Hematopoietic multipotent progenitor cell treated with erythropoietin and hydrocortisone succinate and interleukin-3 and kit ligand, for 4 days (in vitro differentiated cells): ENCODE results near the gene KLHL7.
A peak's percentile ranks its signal among the peaks of the same experiment; 100 is the strongest.
"Not testable (repeated sequence)": the region's sequence is repeated elsewhere in the genome, so short reads cannot be mapped to it uniquely, and the experiment has no call there.

Experiments used
- DNase-seq: peaks from one replicate; pipeline ENCODE4 v3.0.0-alpha.2; 2015

KLHL7 gene

GRCh38 chr7:23107781-23108180, 2.2 kb downstream of the KLHL7 start:
- no peak for DNase-seq

GRCh38 chr7:23108995-23109394, 3.4 kb downstream of the KLHL7 start:
- no peak for DNase-seq

DNA sequence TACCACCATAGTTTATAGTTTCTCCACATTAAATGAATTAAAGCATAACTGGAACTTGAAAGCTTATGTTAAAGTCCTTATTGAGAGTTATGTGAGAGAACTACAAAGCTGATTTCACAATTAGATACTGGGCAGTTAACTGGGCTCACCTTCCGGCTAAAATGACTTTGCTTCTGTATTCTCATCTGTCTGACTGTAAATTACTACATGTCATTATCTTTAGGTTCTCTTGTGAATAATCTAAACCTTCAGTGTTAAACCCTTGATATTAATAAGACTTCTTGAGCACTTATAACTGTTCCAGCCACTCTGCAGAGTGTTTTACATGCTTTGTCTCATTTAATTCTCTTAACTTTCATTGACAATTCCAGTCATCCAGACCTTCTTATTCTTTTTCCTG, 3.9 kb downstream of the KLHL7 start:
- DNase-seq, result no peak

- DNase-seq, result no peak
Observed at GRCh38 chr7:23114896-23115295, 9.3 kb downstream of the KLHL7 start.

GRCh38 chr7:23115991-23116390, 10.4 kb downstream of the KLHL7 start:
- no peak for DNase-seq

DNA sequence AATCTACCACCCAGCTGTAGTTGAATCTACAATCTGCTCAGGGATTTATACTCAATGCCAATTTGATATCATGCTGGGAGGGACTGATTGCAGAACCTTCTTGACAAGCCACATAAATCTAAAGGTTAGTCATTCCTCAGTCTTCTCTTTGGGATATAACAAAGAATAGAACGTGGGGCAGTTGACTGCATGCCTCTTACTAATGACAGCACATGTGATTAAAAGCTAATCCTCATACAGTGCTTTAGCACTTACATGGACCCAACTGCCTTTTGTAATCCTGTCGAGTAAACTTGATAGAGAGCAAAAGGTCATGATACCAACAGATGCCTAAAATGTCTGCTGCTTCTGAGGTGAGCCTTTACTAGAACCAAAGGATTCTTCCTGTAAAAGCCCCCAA, 12.3 kb downstream of the KLHL7 start:
- DNase-seq, result no peak

GRCh38 chr7:23120106-23120505, 14.5 kb downstream of the KLHL7 start:
- DNase-seq, result no peak

DNA sequence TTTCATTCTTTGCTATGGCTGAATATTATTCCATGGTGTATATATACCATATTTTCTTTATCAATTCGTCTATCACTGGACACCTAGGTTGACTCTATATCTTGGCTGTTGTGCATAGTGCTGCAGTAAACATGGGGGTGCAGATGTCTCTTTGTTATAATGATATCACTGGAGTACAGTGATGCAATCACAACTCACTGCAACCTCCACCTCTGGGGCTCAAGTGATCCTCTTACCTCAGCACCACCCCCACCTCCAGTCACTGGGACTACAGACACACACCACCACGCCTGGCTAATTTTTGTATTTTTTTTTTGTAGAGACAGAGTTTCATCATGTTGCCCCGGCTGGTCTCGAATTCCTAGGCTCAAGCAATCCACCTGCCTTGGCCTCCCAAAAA, 15.6 kb downstream of the KLHL7 start:
- no peak for DNase-seq

DNA sequence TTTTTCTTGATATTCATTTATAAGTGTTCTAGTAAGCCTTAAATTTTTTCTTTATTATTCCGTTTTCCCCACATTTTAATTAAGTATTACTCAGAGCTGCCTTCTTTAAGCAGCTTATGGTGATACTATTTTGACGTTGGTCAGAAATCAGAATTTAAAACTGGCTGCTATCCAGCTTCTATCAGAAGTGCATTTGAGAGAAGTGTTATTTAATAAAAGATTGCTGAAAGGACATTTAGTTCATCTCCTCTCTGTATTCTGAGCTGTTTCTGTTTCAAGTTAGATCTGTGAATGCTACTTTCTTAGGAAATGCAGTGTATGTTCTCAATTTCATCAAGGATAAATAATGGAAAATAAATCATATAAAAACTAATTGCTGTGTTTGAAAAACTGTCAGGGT, 17.4 kb downstream of the KLHL7 start:
- no peak for DNase-seq

- DNase-seq, result no peak
Observed at GRCh38 chr7:23123465-23123864, 17.9 kb downstream of the KLHL7 start.

DNA sequence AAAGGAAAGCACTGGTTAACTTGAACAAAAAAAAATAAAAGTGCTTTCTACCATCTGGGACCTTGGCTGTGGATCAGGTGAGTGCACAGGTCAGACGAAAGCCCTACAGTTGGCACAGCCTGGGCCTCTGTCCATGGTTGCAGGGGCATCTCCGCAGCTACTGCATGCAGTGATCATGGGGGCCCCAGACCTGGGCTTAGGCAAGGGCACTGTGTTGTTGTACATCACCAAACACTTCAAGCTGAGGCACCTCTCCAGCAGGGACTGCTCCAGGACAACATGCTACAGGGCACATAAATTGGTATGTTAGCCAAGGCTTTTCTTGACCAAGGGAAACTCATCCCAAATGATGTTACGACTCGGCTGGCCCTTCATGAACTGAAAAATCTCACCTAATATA, 23.5 kb downstream of the KLHL7 start:
- no peak for DNase-seq

DNA sequence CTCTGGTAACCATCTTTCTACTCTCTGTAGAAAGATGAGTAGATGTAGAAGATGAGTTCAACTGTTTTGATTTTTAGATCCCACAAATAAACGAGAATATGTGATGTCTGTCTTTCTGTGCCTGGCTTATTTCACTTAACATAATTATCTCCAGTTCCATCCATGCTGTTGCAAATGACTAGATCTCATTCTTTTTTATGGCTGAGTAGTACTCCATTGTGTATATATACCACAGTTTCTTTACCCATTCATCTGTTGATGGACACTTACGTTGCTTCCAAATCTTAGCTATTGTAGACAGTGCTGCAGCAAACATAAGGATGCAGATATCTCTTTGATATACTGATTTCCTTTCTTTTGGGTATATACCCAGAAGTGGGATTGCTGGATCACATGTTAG, 26.2 kb downstream of the KLHL7 start:
- DNase-seq, result not testable (repeated sequence)

GRCh38 chr7:23133797-23134196, 28.2 kb downstream of the KLHL7 start:
- no peak for DNase-seq

- no peak for DNase-seq
Observed at GRCh38 chr7:23135755-23136154, 30.2 kb downstream of the KLHL7 start.

- no peak for DNase-seq
Observed at GRCh38 chr7:23136216-23136615, 30.6 kb downstream of the KLHL7 start.

- no peak for DNase-seq
Observed at GRCh38 chr7:23157679-23158078, 52.1 kb downstream of the KLHL7 start.

DNA sequence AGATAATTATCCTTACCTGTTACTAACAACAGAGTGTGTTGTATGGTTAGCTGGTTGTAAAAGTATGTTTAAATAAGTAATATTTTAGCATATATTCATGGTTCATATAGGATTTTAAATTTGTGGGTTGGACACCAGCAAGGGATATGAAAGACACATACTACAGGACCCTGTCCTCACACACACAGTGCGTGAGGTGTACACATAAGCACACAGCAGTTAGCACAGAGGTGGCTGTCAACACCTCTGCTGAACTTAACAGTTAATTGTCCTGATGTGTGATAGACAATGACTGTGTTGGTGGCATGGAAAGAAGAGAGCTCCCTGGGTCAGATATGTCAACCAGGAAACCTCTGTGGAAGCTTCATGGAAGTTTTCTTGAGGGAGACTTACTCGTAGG, 53.0 kb downstream of the KLHL7 start:
- DNase-seq, result no peak

GRCh38 chr7:23161482-23161881, 55.9 kb downstream of the KLHL7 start:
- DNase-seq, result peak; percentile 90

DNA sequence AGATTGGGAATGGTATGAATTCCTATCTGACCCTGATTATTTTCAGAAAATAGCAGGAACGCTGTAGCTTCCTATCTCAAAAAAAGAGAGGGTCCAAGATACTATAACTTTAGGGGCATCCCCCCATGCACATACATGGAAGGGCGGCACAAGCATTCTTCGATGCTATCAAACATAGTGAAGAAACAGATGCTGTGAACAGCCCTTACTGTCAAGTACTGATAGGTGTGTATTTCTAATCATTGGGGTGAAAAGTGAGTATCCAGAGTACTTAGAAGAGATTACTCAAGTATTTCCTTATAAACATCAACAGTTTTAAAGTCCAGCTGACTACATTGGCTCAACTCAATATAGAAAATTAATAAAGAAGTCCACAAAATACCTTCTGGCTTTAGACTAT, 59.3 kb downstream of the KLHL7 start:
- peak; percentile 42 for DNase-seq

DNA sequence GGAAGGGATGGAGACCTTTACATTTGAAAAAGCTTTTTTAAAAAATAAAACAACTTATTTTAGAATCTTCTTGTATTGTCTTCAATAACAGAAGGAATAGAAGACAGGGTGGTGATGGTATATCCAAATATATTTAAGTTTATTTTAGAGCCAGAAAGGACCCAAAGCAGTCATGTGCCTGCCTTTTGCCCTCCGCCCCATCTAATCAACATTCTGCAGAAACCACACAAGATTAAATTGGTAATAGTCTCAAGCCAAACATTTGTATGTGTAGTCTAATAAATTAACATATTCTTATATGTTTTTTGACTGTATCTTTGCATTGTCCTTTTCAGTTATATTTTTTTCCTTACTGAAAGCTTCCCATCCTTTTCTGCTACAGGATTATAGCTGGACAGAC, 59.7 kb downstream of the KLHL7 start:
- DNase-seq, result peak; percentile 61

DNA sequence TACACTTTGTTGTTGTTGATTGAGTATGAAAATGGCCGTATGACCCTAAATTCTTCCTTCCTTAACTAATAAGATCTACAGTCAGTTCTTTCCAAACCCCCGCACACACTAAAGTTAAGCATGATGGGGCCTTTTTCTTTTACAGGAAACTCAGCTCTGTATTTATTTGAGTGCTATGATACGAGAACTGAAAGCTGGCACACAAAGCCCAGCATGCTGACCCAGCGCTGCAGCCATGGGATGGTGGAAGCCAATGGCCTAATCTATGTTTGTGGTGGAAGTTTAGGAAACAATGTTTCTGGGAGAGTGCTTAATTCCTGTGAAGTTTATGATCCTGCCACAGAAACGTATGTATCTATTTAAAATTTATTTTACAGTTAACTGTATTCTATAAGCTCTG, 62.1 kb downstream of the KLHL7 start:
- no peak for DNase-seq

DNA sequence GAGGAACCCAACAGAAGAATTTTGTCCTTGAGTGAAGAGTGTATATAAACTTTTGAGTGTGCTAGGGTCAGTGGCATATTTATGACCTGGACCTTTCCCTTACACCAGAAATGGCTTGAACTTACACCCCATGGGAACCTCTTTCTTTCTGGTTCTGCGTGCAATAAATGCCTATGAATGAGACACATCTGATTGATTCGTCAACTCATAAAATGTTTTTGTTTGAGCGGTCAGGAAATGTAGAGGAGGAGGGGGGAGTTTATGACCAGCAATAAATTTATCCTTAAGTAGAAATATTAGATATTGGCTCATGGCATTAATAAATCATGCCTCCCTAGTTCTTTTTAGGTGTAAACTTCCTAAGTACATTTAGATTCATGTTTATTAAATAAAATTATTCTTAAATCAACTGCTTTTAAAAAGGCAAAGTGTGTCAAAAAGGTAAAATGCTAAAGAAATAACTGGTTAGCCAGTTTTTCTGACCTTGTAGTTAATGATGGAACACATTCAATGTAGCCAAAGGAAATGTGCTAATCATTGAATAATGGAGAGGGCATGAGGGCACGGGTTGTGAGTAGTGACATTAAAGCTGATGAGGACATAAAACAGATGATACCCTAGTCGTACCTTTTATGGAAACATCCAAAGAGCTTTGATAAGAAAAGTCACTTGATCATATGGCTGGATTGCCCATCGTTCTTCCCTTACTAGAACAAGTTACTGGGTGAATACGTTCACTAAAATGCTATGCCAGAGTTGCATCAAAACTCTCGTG, 62.7 kb downstream of the KLHL7 start:
- DNase-seq, result no peak

DNA sequence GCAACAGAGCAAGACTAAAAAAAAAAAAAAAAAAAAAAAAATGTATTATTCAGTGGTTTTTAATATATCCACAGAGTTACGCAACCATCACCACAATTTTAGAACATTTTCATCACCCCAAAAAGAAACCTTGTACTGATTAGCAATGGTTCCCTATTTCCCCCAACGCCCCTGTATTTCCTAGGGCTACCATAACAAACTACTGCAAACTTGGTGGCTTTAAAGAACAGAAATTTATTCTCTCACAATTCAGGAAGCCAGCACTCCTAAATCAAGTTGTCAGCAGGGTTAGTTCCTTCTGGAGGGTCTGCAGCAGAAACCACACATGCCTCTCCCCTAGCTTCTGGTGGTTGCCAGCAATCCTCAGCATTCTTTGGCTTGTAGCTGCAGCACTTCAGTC, 70.4 kb downstream of the KLHL7 start:
- DNase-seq, result peak; percentile 73

DNA sequence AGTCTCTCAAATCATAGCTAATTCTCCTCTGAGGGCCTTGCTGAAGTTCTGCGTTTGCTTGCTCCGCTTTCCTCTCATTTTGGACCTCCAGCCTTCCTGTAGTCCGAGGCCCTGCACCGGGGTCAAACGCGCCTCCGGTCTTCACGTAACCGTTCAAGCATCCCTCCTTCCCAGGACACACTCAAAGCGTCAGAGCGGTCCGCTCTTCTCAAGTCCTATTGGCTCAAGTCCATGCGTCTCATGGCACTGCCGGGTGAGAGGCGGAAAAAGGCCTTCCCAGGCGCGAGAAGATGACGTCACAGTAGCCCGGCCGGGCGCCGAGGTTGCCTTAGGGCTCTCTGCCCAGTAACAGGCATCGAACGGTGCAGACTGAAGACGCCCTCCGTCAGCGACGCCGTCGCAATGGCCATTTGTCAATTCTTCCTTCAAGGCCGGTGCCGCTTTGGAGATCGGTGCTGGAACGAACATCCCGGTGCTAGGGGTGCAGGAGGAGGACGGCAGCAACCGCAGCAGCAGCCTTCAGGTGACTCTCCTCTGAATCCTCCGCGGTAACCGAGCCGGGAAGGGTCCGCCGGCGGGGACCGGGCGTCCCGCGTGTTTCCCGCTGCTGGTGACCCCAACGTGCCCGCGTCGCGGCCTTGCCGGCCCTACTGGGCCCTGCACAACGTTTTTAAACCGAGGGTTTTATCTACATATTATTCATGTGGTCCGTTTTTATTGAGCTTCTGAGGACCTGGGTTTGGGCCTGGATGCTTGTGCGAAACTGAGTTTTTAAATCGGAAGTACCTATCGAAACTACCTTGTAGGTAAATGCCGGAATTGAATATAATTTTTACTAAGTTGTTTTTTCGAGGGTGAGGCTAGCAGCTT, 76.3 kb downstream of the KLHL7 start, which contains the start of gene NUP42:
TSS of gene NUP42 (plus strand) at position 365 of the 870 bp plus-strand sequence. CDS start at position 403, 38 bp downstream.
- DNase-seq, result peak; percentile 100
